Measurements from ENCODE around the gene CHCHD4.

CHCHD4 gene

DNA sequence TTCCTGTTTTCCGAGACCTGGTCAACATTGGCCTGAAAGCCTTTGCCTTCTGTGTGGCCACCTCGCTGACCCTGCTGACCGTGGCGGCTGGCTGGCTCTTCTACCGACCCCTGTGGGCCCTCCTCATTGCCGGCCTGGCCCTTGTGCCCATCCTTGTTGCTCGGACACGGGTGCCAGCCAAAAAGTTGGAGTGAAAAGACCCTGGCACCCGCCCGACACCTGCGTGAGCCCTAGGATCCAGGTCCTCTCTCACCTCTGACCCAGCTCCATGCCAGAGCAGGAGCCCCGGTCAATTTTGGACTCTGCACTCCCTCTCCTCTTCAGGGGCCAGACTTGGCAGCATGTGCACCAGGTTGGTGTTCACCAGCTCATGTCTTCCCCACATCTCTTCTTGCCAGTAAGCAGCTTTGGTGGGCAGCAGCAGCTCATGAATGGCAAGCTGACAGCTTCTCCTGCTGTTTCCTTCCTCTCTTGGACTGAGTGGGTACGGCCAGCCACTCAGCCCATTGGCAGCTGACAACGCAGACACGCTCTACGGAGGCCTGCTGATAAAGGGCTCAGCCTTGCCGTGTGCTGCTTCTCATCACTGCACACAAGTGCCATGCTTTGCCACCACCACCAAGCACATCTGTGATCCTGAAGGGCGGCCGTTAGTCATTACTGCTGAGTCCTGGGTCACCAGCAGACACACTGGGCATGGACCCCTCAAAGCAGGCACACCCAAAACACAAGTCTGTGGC lies 17.1 kb upstream of the CHCHD4 start:
- no peaks in the 10 kb centered on the region for H3K27me3 ChIP-seq (ENCODE audit: insufficient read depth, low read length)
- no peaks in the 10 kb centered on the region for H3K9me3 ChIP-seq (ENCODE audit: insufficient read depth, low read depth, low read length)
- no peak overlapping the region; the same call in 1 of the 2 replicates for H3K27ac ChIP-seq (ENCODE audit: low read depth, low read length)
- 94% methylated on average over 19 of the region's 19 CpGs for WGBS
- H3K4me3 ChIP-seq (ENCODE audit: low read length), result no peak overlapping the region
- no peak overlapping the region for H3K9ac ChIP-seq (ENCODE audit: low read depth, low read length)
- peaks cover 58% of the 10 kb centered on the region for H3K36me3 ChIP-seq (ENCODE audit: insufficient read depth, low read length)
- H3K4me1 ChIP-seq (ENCODE audit: insufficient read depth, low read length), result peaks cover 31% of the 10 kb centered on the region; the same call in 1 of the 2 replicates

DNA sequence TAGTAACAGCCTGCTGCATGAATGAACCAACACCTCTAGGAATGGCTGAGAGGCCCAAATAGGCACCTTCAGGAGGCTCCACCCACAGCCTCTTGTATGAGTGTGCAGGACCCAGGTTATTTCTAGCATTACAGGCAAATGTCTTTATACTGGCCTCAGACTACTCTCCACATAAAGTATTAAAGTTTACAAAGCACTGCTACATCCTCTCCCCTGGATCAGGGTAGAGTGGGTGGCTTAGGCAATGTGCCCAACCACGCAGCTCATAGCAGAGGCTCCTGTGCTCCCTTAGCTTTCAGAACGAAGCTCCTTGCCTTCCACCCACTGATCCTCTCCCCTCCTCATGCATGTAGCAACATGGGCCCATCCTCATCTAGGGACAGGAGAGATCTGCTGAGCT lies 16.5 kb upstream of the CHCHD4 start:
- 87% methylated on average over 2 of the region's 2 CpGs for WGBS
- Histone ChIP-seq H3K4me1 (ENCODE audit: insufficient read depth, low read length) (peaks cover 31% of the 10 kb centered on the region; the same call in 1 of the 2 replicates), H3K36me3 (ENCODE audit: insufficient read depth, low read length) (peaks cover 58% of the 10 kb centered on the region)

GRCh38 chr3:14140668-14141067 lies 16.0 kb upstream of the CHCHD4 start:
- H3K27ac ChIP-seq (ENCODE audit: low read depth, low read length), result no peak overlapping the region
- H3K27me3 ChIP-seq (ENCODE audit: insufficient read depth, low read length), result no peaks in the 10 kb centered on the region
- H3K9me3 ChIP-seq (ENCODE audit: insufficient read depth, low read depth, low read length), result no peaks in the 10 kb centered on the region
- 97% methylated on average over 2 of the region's 2 CpGs for WGBS
- H3K36me3 ChIP-seq (ENCODE audit: insufficient read depth, low read length), result peaks cover 58% of the 10 kb centered on the region
- no peak overlapping the region for H3K4me3 ChIP-seq (ENCODE audit: low read length)
- peaks cover 31% of the 10 kb centered on the region; the same call in 1 of the 2 replicates for H3K4me1 ChIP-seq (ENCODE audit: insufficient read depth, low read length)
- no peak overlapping the region for H3K9ac ChIP-seq (ENCODE audit: low read depth, low read length)

More for the DNA sequence above, 16.5 kb upstream of the CHCHD4 start:
- H3K9me3 ChIP-seq (ENCODE audit: insufficient read depth, low read depth, low read length), result no peaks in the 10 kb centered on the region
- H3K27ac ChIP-seq (ENCODE audit: low read depth, low read length), result no peak overlapping the region
- H3K4me3 ChIP-seq (ENCODE audit: low read length), result no peak overlapping the region
- H3K27me3 ChIP-seq (ENCODE audit: insufficient read depth, low read length), result no peaks in the 10 kb centered on the region
- no peak overlapping the region for H3K9ac ChIP-seq (ENCODE audit: low read depth, low read length)

- H3K36me3 ChIP-seq (ENCODE audit: insufficient read depth, low read length), result peaks cover 61% of the 10 kb centered on the region
- 94% methylated on average over 5 of the region's 5 CpGs for WGBS
These were observed 15.1 kb upstream of the CHCHD4 start for GRCh38 chr3:14139771-14140170.

GRCh38 chr3:14138878-14139655 lies 14.4 kb upstream of the CHCHD4 start:
- H3K27me3 ChIP-seq (ENCODE audit: insufficient read depth, low read length), result no peaks in the 10 kb centered on the region
- H3K27ac ChIP-seq (ENCODE audit: low read depth, low read length), result no peak overlapping the region
- H3K9me3 ChIP-seq (ENCODE audit: insufficient read depth, low read depth, low read length), result no peaks in the 10 kb centered on the region
- H3K4me1 ChIP-seq (ENCODE audit: insufficient read depth, low read length), result peaks cover 19% of the 10 kb centered on the region; the same call in 1 of the 2 replicates
- peaks cover 68% of the 10 kb centered on the region for H3K36me3 ChIP-seq (ENCODE audit: insufficient read depth, low read length)
- no peak overlapping the region for H3K4me3 ChIP-seq (ENCODE audit: low read length)
- 93% methylated on average over 14 of the region's 14 CpGs for WGBS
- no peak overlapping the region for H3K9ac ChIP-seq (ENCODE audit: low read depth, low read length)

More at GRCh38 chr3:14139771-14140170, 15.1 kb upstream of the CHCHD4 start:
- no peak overlapping the region for H3K9ac ChIP-seq (ENCODE audit: low read depth, low read length)
- no peak overlapping the region for H3K27ac ChIP-seq (ENCODE audit: low read depth, low read length)
- H3K27me3 ChIP-seq (ENCODE audit: insufficient read depth, low read length), result no peaks in the 10 kb centered on the region
- H3K9me3 ChIP-seq (ENCODE audit: insufficient read depth, low read depth, low read length), result no peaks in the 10 kb centered on the region
- H3K4me3 ChIP-seq (ENCODE audit: low read length), result no peak overlapping the region
- H3K4me1 ChIP-seq (ENCODE audit: insufficient read depth, low read length), result peaks cover 26% of the 10 kb centered on the region; the same call in 1 of the 2 replicates

- 95% methylated on average over 16 of the region's 16 CpGs for WGBS
- H3K4me1 ChIP-seq (ENCODE audit: insufficient read depth, low read length), result peaks cover 11% of the 10 kb centered on the region; the same call in 1 of the 2 replicates
- no peak overlapping the region for H3K4me3 ChIP-seq (ENCODE audit: low read length)
- H3K9ac ChIP-seq (ENCODE audit: low read depth, low read length), result no peak overlapping the region
- H3K9me3 ChIP-seq (ENCODE audit: insufficient read depth, low read depth, low read length), result no peaks in the 10 kb centered on the region
- peaks cover 76% of the 10 kb centered on the region for H3K36me3 ChIP-seq (ENCODE audit: insufficient read depth, low read length)
- H3K27me3 ChIP-seq (ENCODE audit: insufficient read depth, low read length), result no peaks in the 10 kb centered on the region
- H3K27ac ChIP-seq (ENCODE audit: low read depth, low read length), result no peak overlapping the region
These were observed 13.6 kb upstream of the CHCHD4 start for GRCh38 chr3:14138109-14138877.

- no peak overlapping the region for H3K27ac ChIP-seq (ENCODE audit: low read depth, low read length)
- H3K4me3 ChIP-seq (ENCODE audit: low read length), result no peak overlapping the region
- H3K4me1 ChIP-seq (ENCODE audit: insufficient read depth, low read length), result peaks cover 2% of the 10 kb centered on the region; the same call in 1 of the 2 replicates
- H3K9ac ChIP-seq (ENCODE audit: low read depth, low read length), result no peak overlapping the region
- H3K27me3 ChIP-seq (ENCODE audit: insufficient read depth, low read length), result no peaks in the 10 kb centered on the region
- no peaks in the 10 kb centered on the region for H3K9me3 ChIP-seq (ENCODE audit: insufficient read depth, low read depth, low read length)
- H3K36me3 ChIP-seq (ENCODE audit: insufficient read depth, low read length), result peaks cover 83% of the 10 kb centered on the region
- 86% methylated on average over 3 of the region's 3 CpGs for WGBS
These were observed 12.8 kb upstream of the CHCHD4 start for GRCh38 chr3:14137445-14137844.

DNA sequence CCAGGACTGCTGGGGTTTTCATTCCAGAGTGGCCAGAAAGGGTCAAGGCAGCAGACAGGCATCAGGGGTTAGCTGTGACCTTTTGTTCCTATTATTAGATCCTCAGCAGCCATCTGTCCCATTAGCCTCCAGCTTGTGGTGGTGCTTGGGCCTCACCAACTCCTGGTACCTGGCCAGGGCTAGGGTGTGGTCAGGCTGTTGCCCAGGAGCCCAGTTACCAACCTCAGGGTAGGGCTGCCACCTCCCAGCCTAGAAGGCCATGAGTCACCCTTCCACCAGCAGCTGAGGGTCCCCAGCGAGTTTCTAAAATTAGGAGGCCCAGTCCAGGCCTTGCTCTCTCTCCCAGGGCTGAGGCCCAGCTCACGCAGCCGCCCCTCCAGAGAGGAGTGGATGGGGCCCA lies 12.3 kb upstream of the CHCHD4 start:
- Histone ChIP-seq H3K36me3 (ENCODE audit: insufficient read depth, low read length) (peaks cover 82% of the 10 kb centered on the region), H3K9me3 (ENCODE audit: insufficient read depth, low read depth, low read length) (no peaks in the 10 kb centered on the region), H3K4me1 (ENCODE audit: insufficient read depth, low read length) (no peaks in the 10 kb centered on the region), H3K27ac (ENCODE audit: low read depth, low read length) (no peak overlapping the region), H3K27me3 (ENCODE audit: insufficient read depth, low read length) (no peaks in the 10 kb centered on the region), H3K9ac (ENCODE audit: low read depth, low read length) (no peak overlapping the region), H3K4me3 (ENCODE audit: low read length) (no peak overlapping the region)
- WGBS, result 91% methylated on average over 3 of the region's 3 CpGs

- H3K9me3 ChIP-seq (ENCODE audit: insufficient read depth, low read depth, low read length), result no peaks in the 10 kb centered on the region
- no peak overlapping the region for H3K27ac ChIP-seq (ENCODE audit: low read depth, low read length)
- H3K27me3 ChIP-seq (ENCODE audit: insufficient read depth, low read length), result no peaks in the 10 kb centered on the region
- H3K36me3 ChIP-seq (ENCODE audit: insufficient read depth, low read length), result peaks cover 84% of the 10 kb centered on the region
- 96% methylated on average over 11 of the region's 11 CpGs for WGBS
- no peak overlapping the region for H3K9ac ChIP-seq (ENCODE audit: low read depth, low read length)
- H3K4me3 ChIP-seq (ENCODE audit: low read length), result no peak overlapping the region
- no peaks in the 10 kb centered on the region for H3K4me1 ChIP-seq (ENCODE audit: insufficient read depth, low read length)
These were observed 10.9 kb upstream of the CHCHD4 start for GRCh38 chr3:14135581-14135980.

- Histone ChIP-seq H3K9me3 (ENCODE audit: insufficient read depth, low read depth, low read length) (no peaks in the 10 kb centered on the region), H3K9ac (ENCODE audit: low read depth, low read length) (no peak overlapping the region), H3K36me3 (ENCODE audit: insufficient read depth, low read length) (peaks cover 92% of the 10 kb centered on the region), H3K4me1 (ENCODE audit: insufficient read depth, low read length) (no peaks in the 10 kb centered on the region), H3K27ac (ENCODE audit: low read depth, low read length) (no peak overlapping the region), H3K27me3 (ENCODE audit: insufficient read depth, low read length) (no peaks in the 10 kb centered on the region), H3K4me3 (ENCODE audit: low read length) (no peak overlapping the region)
- 93% methylated on average over 6 of the region's 6 CpGs for WGBS
These were observed 9.6 kb upstream of the CHCHD4 start for GRCh38 chr3:14134291-14134690.

- H3K27ac ChIP-seq (ENCODE audit: low read depth, low read length), result no peak overlapping the region
- H3K36me3 ChIP-seq (ENCODE audit: insufficient read depth, low read length), result peaks cover 91% of the 10 kb centered on the region
- no peak overlapping the region for H3K4me3 ChIP-seq (ENCODE audit: low read length)
- WGBS, result 93% methylated on average over 5 of the region's 5 CpGs
- no peaks in the 10 kb centered on the region for H3K9me3 ChIP-seq (ENCODE audit: insufficient read depth, low read depth, low read length)
- H3K9ac ChIP-seq (ENCODE audit: low read depth, low read length), result no peak overlapping the region
- H3K27me3 ChIP-seq (ENCODE audit: insufficient read depth, low read length), result no peaks in the 10 kb centered on the region
- no peaks in the 10 kb centered on the region for H3K4me1 ChIP-seq (ENCODE audit: insufficient read depth, low read length)
These were observed 9.2 kb upstream of the CHCHD4 start for GRCh38 chr3:14133876-14134275.
